Uterus (tissue), 2 donors: ENCODE measurements around the gene CMTM6.

Experiments used
- CTCF ChIP-seq, 4 experiments: fragments of 200-600 bp in 2 of 4; fragments of 450-650 bp in 2 of 4; sonication (generic) in 2 of 4; IDR thresholded peaks; one replicate each; pipeline ENCODE4 v1.5.1; 2016 to 2019; ENCODE audit warnings: antibody characterized with exemption in 4 of 4, mild to moderate bottlenecking in 2 of 4, moderate library complexity in 1 of 4
- POLR2A ChIP-seq, 2 donors: fragments of 450-650 bp; IDR thresholded peaks; one replicate each; pipeline ENCODE4 v1.6.1; 2016; ENCODE audit warnings: antibody characterized with exemption in 2 of 2, mild to moderate bottlenecking in 1 of 2, moderate library complexity in 1 of 2

GRCh38 chr3:32480604-32481003 lies 22.0 kb downstream of the CMTM6 start:
- no peak for TF ChIP-seq POLR2A (IDR thresholded peaks at IDR 0.05)
- TF ChIP-seq CTCF (IDR thresholded peaks at IDR 0.05), result no peak
